GM12891 (cell line): ENCODE results near the gene NRDC.

Experiments
- POLR2A ChIP-seq: IDR thresholded peaks from 2 replicates; pipeline ENCODE4 v1.6.1; 2011; ENCODE audit warnings: low read depth, low read length, control low read depth
- POLR2AphosphoS5 ChIP-seq: IDR thresholded peaks from 2 replicates; pipeline ENCODE4 v1.6.1; 2011; ENCODE audit warnings: low read depth, low read length, control low read depth
- TAF1 ChIP-seq: IDR thresholded peaks from 2 replicates; pipeline ENCODE4 v1.6.1; 2011; ENCODE audit warnings: low read depth, low read length, control low read depth

- TF ChIP-seq POLR2A (peak; percentile 88), POLR2AphosphoS5 (peak; percentile 90), TAF1 (peak; percentile 100)
Observed at GRCh38 chr1:51878616-51879336, at the start of gene NRDC.
